Activated T-helper 9 cell treated with anti-CD3 and anti-CD28 coated beads, Interleukin-2, amount 50 U/mL, for 16 hours (primary cell): ENCODE results near the gene ICE1.
"Not testable (repeated sequence)": the region's sequence is repeated elsewhere in the genome, so short reads cannot be mapped to it uniquely, and the experiment has no call there.

Experiments used
- DNase-seq: peaks from one replicate; pipeline ENCODE4 v3.0.0-alpha.2; 2020; ENCODE audit warnings: low read depth

Gene ICE1

DNA sequence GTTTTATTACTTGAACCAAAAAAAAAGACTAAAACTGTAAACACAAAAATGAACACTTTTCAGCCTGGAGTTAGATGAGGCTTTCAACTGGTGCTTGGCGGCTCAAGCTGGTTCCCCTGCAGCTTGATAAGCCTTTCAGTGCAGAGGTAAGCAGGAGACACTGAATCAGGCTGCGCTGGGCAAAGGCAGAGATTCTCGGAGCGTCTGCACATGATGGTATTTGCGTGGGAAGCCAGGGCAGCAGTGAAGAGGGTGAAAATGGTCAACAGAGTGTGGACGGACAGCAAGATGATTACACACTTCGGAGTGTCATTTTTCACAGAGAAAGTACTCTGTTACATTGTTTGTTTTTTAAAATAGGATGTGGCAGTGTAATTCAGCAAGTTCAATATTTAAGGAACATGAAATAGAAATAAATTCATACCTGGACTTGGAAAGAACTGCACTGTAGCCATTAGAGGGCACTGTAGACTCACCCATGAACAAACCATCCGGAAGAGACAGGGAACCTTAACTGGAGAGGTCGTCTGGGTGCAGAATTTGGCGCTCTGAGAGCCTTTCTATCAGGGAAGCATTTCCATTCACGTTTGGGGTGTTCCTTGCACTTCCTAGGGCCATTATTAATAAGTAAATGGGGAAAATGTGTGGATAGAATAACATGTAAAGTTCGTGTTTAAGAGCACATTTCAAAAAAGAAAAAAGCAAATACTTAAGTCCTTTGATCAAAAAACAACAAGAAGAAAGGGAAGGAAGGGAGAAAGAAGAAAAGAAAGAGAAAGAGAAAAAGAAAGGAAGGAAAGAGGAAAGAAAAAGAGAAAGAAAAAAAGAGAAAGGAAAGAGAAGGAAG, 69.8 kb downstream of the ICE1 start:
- DNase-seq, result no peak

GRCh38 chr5:5492934-5493271, 70.4 kb downstream of the ICE1 start:
- DNase-seq, result not testable (repeated sequence)

DNA sequence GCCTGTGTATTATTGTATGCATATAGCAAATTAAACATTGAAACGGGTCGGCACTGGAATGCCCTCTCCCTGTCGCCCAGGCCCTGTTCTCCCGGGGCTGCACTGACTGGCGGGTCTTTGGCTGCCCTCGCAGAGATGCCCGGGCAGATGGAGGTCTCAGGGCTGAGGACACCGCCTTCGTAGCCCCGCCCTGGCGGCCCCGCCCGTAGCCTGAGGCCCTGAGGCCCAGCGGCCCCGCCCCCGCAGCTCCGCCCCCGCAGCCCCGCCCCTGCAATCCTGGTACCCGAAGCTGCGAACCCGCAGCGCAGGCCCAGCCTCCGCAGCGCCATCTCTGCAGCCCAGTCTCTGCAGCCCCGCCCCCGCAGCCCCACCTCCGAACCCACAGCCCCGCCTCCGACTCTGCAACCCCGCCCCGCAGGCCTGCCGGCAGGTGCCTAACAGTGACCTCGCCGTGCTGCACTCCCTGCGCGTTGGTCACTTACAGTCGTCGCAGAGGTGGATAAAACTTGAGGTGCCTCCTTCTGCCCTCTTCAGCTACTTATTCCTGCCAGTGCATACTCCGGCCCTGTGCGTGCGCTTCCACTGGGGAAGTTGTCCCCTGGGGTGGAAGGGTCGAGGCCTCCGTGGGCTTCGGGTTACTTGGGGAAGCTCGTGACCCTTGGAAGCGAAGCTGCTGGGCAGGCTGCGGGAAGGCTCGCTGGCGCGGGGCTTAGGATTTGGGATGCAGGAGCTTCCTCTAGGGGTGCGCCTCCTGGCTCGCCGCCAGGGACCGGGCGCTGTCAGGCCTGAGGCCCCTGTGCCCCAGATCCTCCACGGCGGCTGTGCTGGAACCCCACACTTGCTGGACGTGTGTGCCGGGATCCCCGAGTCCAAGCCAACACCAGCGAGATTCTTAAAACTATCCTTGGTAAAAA, 72.3 kb downstream of the ICE1 start:
- peak; percentile 74 for DNase-seq

DNA sequence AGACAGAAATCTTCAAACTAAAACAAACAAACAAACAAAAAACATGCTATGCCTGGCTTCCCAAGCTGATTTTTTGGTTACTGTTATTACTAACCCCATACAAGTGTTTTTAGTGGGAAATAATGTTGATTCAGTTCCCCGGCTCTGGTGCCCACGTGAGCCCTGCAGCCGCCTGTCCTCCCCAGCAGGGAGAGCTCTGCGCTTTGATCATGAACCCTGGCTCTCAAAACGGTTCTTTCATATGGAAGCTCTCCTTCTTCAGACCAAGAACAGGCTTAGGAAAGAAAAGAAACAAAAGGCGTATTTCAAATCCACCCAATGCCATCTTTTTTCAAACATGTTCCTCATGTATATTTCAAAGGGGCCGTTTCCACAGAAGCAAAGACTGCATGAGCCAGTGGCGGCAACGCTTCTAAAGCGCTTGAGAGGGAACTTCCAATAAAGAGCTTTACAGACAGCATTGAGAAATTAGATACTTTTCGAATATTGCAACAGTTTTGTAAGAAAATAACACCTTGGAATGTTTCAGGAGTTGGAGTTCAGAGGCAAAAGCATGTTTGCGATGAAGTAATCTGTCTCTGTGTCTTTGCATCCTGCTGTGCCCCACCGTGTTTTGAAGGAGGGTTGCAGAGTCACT, 74.8 kb downstream of the ICE1 start:
- no peak for DNase-seq

GRCh38 chr5:5499442-5499841, 77.0 kb downstream of the ICE1 start:
- no peak for DNase-seq

GRCh38 chr5:5504325-5504724, 81.8 kb downstream of the ICE1 start:
- DNase-seq, result no peak

- no peak for DNase-seq
Observed at GRCh38 chr5:5505815-5506214, 83.3 kb downstream of the ICE1 start.

- DNase-seq, result no peak
Observed at GRCh38 chr5:5508391-5508790, 85.9 kb downstream of the ICE1 start.

DNA sequence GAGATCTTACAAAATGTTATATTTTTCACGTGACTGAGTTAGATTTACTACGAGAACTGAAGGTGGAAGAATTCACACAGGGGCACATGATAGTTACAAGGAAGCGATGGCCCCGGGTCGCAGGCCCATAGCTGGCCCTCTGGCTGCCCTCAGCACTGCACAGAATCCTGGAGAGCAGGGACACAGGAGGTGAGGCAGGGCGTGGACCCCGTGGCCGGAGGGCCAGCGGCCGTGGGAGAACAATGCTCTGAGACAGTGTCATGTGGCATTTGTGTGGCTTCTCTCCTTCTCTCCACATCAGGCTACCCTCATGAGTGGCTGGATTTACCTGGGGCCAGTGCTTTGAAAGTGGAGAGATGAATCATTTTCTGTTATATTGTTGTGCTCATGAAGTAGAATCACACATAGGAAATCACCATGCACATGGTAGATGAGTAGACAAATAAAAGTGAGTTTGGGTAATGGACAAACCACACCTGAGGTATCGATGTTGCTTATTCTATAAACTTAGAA, 89.5 kb downstream of the ICE1 start:
- DNase-seq, result no peak

- no peak for DNase-seq
Observed at GRCh38 chr5:5512543-5512942, 90.1 kb downstream of the ICE1 start.

- not testable (repeated sequence) for DNase-seq
Observed at GRCh38 chr5:5520622-5521021, 98.1 kb downstream of the ICE1 start.

- DNase-seq, result no peak
Observed at GRCh38 chr5:5521029-5521428, 98.6 kb downstream of the ICE1 start.

DNA sequence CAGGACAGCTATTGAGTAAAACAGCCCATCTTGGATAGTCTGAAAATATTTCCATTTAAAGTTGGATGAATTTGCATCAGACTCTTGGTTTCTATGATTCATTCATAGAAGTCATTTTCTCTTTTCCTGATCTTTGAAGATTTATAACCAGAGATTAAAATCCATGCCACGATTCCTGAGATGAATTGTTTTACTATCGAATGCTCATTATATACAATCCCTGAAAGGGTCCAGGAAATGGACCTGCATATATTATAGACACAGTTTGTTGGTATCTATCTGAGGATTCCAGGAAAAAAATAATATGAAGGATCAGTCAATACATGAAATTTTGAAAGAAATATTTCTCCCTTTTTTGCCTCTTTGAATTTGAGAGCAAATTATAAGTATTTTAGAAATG, 99.0 kb downstream of the ICE1 start:
- DNase-seq, result no peak

GRCh38 chr5:5522336-5522735, 99.9 kb downstream of the ICE1 start:
- DNase-seq, result no peak

GRCh38 chr5:5523066-5523505, 100.6 kb downstream of the ICE1 start:
- no peak for DNase-seq

GRCh38 chr5:5524327-5524726, 101.8 kb downstream of the ICE1 start:
- DNase-seq, result no peak

- DNase-seq, result no peak
Observed at GRCh38 chr5:5531371-5531770, 108.9 kb downstream of the ICE1 start.

DNA sequence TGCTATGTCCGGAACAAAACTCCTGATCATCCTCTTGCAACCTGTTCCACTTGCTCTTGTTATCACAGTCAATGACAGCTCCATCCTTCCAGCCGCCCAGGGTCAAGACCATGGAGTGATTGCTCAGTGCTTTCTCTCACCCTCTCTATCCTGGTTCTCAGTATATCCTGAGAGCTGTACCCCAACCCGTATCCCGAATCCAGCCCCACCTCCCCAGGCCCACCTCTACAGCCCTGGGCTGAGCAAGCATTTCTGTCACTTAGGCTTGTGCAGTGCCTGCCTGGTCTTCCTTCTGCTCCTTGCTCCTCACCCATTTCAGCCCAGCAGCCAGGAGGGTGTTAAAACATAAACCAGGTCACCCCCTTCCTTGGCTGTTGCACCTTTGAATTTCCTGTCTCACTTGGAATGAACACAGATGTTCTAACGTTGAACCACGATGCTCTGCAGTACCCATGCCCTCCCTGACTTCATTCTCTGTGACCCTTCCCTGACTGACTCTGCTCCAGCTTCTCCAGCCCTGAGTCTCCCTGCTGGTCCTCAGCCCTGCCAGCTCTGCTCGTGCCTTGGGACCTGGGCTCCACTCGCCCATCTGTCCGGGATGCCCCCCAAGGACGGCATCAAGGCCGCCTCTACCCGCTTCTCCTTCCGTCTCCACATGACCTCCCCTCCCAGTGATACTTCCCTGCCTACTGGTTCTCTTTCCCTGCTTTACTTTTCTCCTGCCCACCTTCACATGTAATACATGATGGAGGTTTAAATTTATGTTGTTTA, 110.0 kb downstream of the ICE1 start:
- no peak for DNase-seq

DNA sequence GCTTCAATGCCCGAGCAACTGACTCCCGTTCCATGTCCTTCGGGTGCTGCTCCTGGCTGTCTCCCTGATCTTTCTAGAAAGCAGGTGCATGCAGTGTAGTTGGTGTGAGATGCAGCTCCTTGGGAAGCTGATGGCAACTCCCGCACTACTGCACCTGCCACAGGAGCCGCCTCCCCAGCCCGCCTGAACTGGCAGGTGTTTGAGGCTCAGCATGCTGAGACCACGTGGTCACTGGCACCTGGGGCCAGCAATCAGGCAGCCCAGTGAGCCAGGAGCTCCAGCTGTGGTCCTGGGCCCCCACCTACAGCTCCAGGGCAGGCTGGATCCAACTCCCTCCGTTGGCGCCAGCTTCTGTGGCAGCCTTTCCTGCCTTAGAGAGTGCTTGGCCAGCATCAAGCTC, 111.5 kb downstream of the ICE1 start:
- DNase-seq, result no peak

- no peak for DNase-seq
Observed at GRCh38 chr5:5534333-5534732, 111.9 kb downstream of the ICE1 start.

- no peak for DNase-seq
Observed at GRCh38 chr5:5536871-5537270, 114.4 kb downstream of the ICE1 start.

GRCh38 chr5:5537426-5537825, 114.9 kb downstream of the ICE1 start:
- no peak for DNase-seq
